ENCODE data around the gene NEURL4.

Gene NEURL4

DNA sequence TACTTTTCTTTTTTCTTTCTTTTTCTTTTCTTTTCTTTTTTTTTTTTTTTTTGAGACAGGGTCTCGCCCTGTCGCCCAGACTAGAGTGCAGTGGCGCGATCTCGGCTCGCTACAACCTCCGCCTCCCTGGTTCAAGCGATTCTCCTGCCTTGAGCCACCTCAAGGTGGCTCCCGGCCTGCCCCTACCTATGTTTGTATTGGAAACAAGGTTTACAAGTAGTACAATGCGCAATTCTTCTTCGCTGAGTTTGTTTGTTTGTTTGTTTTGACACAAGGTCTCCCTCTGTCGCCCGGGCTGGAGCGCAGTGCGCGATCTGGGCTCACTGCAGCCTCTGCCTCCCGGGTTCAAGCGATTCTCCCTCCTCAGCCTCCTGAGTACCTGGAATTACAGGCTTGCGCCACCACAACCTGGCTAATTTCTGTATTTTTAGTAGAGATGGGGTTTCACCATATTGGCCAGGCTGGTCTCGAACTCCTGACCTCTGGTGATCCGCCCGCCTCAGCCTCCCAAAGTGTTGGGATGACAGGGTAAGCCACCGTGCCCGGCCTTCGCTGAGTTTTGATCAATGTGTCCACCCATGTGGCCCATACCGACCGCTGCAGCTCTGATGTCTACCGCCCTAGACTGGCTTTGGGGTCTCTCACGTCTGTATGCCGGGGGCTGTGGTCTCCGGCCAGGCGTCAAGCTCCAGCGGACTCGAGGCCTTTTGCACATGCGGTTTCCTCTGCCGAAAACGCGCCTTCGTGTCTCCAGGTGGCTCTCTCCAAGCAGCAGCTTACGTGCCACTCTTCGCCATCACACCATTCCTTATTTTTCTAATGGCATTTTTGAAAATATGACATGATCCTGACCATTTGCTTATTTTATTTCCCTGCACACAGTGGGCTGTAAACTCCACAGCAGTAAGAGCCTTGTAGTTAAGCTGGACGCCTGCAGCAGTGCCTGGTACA is 33.6 kb downstream of the NEURL4 start:
- DNase-seq = no peak

DNA sequence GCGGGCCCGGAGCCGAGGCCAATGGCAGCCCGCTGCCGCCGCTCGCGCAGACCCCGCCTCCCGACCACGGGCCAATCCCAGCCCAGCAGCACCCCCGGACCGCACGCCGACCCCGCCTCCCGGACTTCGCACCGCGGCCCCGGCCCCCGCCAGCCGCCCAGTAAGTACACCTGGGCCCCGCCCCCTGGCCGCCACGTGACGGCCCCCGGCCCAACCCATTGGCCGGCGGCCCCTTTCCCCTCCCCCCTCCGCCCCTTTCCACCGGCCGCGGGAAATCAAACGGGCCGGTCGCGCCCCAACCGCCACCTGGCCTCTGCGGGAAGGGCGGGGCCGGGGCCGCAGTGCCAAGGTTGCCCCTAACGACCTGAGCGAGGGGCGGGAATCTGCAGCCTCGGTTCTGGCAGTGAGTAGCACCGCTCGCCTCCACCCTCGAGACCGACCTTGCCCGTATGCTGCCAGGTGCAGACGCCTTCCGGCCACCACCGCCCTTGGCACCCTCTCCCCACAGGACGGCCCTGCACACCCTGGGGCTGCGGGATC is 34.5 kb downstream of the NEURL4 start, which contains the start of gene YBX2:
YBX2 (minus strand) TSS at position 26 of the 540 bp plus-strand sequence. CDS start 139 bp downstream, outside the sequence.
- DNase-seq = peak; percentile 55

DNA sequence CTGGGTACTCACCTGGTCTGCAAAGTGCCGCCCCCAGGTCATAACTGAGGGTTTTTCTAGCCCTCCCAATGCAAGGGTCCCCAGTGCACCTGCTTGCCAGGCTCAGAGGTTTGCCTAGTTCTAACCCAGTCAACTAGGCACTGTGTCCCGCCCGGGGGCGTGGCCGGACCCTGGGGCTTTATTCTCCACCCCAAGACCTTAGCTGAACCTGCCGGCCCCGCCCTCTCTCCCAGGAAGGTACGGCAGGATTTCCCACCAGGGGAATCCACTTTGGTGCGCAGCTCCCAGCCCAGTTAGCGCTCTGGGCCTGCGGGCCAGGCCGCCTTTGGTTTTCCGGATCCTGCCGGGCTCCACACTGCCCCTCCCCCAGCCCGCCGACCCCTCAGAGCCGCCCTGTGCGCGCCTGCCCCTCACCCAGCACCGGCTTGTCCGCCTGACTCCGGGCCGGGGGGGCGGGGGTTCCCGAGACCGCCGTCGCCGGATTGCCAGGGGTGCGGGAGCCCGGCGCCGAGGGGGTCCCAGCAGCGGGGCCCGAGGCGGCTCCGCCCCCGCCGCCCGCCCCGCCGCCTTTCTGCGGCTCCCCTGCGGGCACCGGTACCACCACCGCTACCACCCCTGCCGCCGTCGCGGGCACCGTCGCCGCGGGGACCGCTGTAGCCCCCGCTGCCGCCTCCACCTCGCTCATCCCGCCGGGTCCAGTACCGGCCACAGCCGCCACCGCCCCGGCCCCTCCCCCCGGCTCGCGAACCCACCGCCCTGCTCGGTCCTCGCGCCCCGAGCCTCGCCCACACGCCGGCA is 35.1 kb downstream of the NEURL4 start:
- no peak for DNase-seq

DNA sequence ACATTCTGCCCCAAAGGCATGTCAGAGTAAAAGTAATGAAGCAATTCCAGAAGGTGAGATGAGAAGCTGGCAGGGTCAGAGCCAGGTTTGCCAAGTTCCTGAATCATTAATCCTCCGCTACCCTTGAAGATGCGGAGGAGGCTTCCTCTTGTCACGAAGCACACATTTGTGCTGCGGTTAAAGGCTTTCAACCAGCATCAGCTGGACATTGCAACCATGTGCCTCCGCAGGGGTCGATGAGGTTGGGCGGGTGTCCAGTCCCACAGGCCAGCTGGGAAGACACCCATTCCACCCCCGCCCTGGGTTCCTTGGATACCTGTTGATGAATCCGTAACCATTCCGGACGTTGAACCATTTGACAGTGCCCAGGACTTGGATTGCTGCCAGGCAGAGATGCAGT is 36.0 kb downstream of the NEURL4 start:
- no peak for DNase-seq

DNA sequence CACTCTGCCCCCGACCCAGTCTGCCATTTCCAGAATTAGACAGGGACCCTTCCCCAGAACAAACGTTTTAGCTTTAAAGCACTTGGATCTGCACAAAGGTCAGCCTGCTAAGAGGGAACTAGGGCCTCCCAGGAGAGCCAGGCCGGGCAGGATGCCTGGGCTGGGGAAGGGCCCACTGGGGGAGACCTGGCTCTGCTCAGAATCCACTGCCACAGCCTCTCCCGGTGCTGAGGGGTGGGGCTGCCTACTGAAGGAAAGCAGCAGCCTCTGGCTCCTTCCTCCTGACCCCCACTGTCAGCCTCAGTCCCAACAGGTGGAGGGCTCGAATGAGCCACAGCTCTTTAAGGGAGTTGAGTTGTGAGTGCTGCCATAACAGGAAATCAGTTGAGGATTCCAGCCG is 36.4 kb downstream of the NEURL4 start:
- no peak for DNase-seq

DNA sequence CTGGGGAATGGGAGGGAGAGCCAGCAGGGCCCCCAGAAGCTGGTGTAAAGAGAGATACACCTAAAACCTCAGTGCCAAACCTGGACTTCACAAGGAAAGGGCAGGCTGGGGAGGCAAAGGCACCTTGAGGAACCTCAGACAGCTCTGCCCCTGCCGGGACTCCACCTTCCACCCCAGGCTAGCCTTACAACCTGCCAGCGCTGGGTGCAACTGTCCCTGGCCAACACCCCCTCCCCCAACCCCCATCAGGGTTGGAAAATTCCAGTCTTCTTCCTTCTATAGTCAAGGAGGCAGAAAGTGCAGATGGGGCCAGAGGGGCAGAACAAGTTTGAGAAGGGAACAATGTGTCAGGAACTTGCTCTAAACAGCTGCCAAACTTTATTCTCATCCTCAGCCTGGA is 36.9 kb downstream of the NEURL4 start:
- DNase-seq = no peak

DNA sequence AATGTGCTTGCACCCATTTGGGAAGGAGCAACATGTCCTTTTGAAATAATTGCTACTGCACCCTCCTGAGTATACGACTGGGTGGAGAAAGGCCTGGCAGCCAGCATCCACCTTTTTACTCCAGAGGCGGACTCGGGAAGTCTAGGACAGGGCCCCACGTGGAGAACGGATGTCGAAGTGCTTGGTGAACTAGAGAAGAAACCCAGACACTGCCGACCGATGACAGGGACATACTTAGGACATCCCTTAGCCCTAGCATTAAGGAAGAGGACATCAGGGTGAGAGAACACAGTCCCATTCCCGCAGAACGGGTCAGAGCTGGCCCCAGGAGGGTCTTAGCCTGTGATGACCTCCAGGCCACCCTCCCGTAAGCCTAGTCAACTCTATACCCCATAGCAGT is 38.5 kb downstream of the NEURL4 start:
- no peak for DNase-seq

DNA sequence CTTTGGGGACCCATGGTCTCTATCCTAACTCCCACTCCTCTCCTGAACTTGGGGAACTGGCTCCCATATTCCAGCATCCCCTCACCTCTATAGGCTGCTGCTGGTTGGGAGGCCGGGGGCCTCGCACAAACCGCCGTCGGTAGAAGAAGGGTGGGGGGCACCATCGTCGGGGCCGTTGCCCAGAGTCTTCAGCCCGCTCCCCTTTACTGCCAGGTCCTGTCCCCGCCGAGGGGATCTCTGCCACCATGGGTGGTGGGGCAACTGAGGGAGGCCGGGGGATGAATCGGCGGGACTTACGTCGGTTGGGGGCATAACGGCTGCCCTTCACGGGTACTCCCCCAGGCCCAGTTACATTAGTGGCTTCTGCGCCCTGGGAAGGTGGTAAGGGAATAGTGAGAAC is 39.0 kb downstream of the NEURL4 start:
- no peak for DNase-seq

DNA sequence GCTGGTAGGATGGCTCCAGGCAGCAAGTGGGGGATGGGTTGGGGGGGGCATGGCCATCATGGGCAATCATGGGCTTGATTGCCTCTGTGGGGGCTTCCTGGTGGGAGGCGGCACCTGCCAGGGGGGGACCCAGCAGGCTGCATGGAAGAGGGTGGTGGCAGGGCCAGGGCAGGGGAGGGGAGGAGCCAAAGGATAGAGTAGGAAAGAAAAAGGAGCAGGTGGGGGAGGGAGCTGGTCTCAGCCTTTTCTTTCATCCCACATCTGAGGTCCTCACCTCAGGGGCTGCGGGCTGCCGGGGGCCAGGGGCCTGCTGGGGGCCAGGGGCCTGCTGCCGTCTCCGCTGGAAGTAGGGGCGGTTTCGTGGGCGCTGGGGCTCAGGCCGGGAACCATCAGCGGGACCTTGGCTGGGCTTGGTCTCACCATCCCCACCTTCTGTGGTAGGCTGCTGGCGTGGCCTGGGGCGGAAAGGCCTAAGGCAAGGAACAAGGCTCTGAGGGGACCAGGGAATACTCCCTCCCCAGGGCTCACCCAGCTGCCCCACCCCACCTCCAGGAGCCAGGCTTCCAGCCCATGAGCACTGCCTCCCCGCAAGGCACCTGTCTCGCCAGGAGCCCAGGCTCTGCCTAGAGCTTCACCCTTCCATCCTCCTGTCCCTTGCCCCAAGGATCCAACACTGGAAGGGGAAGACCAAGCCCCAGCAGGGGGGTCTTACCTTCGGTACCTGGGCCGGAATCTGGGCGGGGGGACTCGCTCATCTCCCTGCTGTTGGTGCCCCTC is 39.7 kb downstream of the NEURL4 start:
- DNase-seq = no peak

DNA sequence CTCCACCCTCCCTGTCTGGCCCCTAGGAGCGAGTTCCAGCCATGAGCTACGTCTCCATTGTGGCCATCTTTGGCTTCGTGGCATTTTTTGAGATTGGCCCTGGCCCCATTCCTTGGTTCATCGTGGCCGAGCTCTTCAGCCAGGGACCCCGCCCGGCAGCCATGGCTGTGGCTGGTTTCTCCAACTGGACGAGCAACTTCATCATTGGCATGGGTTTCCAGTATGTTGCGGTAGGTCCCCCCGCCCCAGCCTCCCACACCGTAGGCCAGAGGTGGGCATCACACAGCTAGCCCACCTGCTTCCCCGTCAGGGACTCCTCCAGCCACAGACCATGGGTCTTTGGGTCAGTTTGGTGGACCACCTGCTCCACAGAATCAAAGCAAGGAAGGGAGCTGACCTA is 43.5 kb downstream of the NEURL4 start:
- DNase-seq = no peak

DNA sequence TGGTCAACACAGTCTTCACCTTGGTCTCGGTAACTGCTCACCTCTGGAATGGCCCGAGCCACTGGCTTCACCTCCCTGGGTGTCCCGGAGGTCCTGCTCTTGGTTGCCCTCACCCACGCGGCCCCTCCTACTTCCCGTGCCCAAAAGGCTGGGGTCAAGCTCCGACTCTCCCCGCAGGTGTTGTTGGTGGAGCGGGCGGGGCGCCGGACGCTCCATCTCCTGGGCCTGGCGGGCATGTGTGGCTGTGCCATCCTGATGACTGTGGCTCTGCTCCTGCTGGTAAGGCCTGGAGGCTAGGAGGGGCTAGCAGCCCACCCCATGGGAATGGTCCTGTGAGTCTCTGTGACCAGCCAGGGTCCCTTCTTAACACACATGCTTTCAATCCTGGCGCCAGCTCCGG is 44.2 kb downstream of the NEURL4 start:
- no peak for DNase-seq

DNA sequence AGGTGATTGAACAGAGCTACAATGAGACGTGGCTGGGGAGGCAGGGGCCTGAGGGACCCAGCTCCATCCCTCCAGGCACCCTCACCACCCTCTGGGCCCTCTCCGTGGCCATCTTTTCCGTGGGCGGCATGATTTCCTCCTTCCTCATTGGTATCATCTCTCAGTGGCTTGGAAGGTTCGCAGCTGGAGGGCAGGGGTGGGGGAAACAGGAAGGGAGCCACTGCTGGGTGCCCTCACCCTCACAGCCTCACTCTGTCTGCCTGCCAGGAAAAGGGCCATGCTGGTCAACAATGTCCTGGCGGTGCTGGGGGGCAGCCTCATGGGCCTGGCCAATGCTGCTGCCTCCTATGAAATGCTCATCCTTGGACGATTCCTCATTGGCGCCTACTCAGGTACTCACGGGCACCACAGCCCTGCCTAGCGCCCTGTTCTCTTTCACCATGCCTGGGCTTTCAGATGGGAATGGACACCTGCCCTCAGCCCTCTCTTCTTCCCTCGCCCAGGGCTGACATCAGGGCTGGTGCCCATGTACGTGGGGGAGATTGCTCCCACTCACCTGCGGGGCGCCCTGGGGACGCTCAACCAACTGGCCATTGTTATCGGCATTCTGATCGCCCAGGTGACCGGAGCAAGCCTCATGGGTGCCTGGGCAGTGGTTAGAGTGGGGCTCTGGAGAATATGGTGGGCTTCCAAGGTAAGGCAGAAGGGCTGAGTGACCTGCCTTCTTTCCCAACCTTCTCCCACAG is 45.5 kb downstream of the NEURL4 start:
- no peak for DNase-seq

DNA sequence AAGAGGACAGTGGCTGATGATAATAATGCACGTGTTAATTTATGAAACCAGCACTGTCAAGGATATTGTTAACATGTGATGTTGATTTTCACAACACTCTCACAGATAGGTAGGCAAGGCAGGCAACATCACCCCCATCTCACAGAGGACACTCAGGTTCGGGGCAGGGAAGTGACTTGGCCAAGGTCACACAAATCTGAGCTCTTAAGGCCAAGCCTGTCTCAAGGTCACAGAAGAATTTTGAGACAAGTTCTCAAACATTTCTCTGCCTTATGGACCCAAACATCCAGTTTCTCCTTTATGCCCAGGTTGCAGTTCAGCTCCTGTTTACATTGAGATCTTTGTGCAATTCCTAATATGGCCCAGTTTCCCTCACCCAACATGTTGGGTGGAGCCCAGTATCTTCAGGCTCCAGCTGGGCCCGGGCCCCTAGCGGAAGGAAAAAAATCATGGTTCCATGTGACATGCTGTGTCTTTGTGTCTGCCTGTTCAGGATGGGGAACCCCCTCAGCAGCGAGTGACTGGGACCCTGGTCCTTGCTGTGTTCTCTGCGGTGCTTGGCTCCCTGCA is 46.3 kb downstream of the NEURL4 start:
- no peak for DNase-seq

DNA sequence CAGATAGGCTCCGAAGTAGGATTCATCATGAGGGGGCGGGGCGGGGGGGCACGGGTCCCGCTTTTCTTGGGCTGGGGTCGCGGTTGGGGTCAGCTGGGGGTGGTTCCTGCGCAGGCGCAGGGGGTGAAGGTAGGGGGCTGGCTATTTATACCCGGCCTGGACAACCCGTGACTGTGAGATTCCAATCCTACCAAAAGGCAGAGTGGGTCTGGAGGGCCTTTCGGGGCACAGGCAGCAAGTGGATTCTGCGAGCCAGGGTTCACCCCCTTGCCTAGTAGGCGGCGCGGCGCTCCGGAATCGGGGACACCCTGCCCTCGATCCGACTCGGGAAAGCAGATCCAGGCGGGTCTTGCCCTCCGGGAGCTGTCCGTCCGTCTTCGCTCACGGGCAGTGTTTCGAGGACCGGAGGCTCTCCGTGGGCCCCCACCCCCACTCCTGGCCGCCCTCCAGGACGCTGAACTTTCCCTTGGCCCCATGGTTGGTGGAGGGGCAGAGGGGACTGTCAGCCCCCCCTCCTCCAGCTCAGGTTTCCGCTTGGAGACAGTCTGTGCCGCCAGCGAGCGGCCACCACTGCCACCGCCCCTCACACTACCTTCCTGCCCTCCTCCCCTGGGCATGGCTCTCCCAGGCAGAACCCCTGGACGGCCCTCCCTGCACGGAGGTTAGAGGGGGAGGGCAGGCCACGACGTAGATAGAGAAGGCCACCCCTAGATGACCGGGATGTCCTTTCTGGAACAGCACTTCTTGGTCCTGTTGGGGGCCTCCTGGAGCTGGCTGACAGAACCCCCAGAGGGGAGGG is 47.0 kb downstream of the NEURL4 start:
- no peak for DNase-seq

DNA sequence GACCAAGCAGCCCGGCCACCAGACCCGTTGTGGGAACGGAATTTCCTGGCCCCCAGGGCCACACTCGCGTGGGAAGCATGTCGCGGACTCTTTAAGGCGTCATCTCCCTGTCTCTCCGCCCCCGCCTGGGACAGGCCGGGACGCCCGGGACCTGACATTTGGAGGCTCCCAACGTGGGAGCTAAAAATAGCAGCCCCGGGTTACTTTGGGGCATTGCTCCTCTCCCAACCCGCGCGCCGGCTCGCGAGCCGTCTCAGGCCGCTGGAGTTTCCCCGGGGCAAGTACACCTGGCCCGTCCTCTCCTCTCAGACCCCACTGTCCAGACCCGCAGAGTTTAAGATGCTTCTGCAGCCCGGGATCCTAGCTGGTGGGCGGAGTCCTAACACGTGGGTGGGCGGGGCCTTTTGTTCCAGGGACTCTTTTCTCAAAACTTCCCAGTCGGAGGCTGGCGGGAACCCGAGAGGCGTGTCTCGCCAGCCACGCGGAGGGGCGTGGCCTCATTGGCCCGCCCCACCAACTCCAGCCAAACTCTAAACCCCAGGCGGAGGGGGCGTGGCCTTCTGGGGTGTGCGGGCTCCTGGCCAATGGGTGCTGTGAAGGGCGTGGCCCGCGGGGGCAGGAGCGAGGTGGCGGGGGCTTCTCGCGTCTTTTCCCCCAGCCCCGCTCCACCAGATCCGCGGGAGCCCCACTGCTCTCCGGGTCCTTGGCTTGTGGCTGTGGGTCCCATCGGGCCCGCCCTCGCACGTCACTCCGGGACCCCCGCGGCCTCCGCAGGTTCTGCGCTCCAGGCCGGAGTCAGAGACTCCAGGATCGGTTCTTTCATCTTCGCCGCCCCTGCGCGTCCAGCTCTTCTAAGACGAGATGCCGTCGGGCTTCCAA is 47.8 kb downstream of the NEURL4 start, which contains the start of gene SLC2A4:
SLC2A4 (plus strand) TSS at position 645 of the 879 bp plus-strand sequence; CDS start at position 862, 217 bp downstream.
- DNase-seq = peak; percentile 81

DNA sequence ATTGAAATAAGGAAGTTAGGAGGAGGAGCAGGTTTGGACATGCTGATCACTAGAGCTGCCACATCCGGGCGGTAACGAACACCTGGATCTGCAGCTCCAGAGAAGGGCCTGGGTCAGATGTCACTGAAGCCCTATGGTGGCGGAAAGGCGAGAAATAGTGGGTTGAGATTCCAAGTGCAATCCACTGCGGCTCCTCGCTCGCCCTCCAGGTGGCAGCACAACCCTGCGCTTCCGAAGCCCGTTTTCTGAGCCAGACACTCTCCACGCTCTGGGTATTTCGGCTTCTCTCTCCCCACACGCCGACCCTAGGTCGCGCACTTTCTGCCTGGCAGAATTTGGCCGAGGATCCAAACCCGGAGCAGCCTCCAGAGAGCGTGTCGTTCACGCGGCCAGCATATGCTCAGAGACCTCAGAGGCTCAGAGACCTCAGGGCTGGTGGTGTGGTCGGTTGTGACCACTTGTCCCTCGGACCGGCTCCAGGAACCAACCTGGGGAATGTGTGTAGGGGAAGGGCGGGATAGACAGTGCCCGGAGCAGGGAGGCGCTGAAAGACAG is 48.5 kb downstream of the NEURL4 start:
- DNase-seq = peak; percentile 82

DNA sequence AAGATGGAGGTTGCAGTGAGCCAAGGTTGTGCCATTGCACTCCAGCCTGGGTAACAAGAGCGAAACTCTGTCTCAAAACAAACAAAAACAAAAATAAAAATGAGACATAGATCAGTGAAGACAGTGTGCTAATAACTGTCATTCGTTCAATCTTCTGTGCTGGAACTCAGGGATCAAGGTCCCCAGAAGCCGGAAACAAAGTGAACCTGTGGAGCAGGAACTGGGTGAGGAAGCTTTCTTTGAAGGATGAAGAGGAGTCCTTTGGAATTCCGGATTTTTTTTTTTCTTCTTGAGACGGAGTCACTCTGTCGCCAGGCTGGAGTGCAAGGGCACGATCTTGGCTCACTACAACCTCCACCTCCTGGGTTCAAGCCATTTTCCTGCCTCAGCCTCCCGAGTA is 49.7 kb downstream of the NEURL4 start:
- no peak for DNase-seq

DNA sequence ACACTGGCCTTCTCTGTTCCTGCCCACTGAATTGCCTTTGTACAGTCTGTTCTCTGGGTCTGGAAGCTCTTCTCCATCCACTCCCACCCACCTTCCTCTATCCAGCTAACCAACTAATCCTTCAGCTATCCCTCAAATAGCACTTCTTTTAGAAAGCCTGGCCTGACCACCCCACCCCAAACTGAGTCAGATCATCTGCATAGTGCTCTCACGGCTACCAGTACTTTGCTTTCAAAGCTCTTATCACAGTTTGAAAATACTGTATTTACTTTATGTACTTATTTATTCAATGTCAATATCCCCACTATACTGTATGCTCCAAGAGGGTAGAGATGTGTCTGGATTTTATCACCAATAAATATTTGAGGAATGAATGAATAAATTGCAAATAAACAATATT is 62.4 kb downstream of the NEURL4 start:
- no peak for DNase-seq

Measured in activated T-cell treated with anti-CD3 and anti-CD28 coated beads for 4 hours (primary cell).